SK-N-SH (cell line): ENCODE results near the gene LRRIQ4. TPM values are rescaled to one million over a fixed set of nuclear protein-coding genes. Genes with fewer than 3 reads are reported as not detected.

Experiments
- CTCF ChIA-PET: fragments of 300-600, 350-600 bp; formaldehyde crosslinking; extraction: SDS; loops from one replicate; lab custom pipeline; 2021; lab: Yijun Ruan, JAX
- POLR2A ChIA-PET: fragments of 350-600 bp; sonication (Branson Sonifier 250); formaldehyde crosslinking; extraction: SDS; loops from one replicate; lab custom pipeline; 2020; ENCODE audit warnings: antibody characterized with exemption, inconsistent platforms; lab: Yijun Ruan, JAX
- DNase-seq: peaks from one replicate; pipeline ENCODE4 v3.0.0; 2012
- H2AFZ ChIP-seq: fragments of 200-600 bp; sonication (generic); 2 replicates; pipeline ENCODE4 v1.8.1; 2016; ENCODE audit warnings: antibody characterized with exemption, mild to moderate bottlenecking, low read depth
- H3F3A ChIP-seq: fragments of 200-600 bp; sonication (generic); replicated peaks from 2 replicates; pipeline ENCODE3; 2016; ENCODE audit warnings: antibody characterized with exemption, mild to moderate bottlenecking; ENCODE audit not compliant: insufficient read depth
- H3K27ac ChIP-seq, 2 experiments: fragments of 200-500 bp in 1 of 2; fragments of 200-600 bp in 1 of 2; sonication (Bioruptor generic) in 1 of 2; sonication (generic), shearing (Covaris generic) in 1 of 2; 2 replicates each; pipeline versions ENCODE4 v1.5.1 to v1.6.1; 2014 to 2016; ENCODE audit warnings: low read depth in 2 of 2, inconsistent platforms in 1 of 2, low read length in 1 of 2, mild to moderate bottlenecking in 1 of 2, mixed read lengths in 1 of 2
- H3K27me3 ChIP-seq: fragments of 200-600 bp; sonication (generic), shearing (Covaris generic); 2 replicates; pipeline ENCODE4 v1.6.1; 2016; ENCODE audit warnings: mixed run types; ENCODE audit not compliant: insufficient read depth
- H3K36me3 ChIP-seq, 2 experiments: fragments of 200-500 bp in 1 of 2; fragments of 200-600 bp in 1 of 2; sonication (Bioruptor generic) in 1 of 2; sonication (generic) in 1 of 2; replicated peaks in 1 of 2; 2 replicates each; pipeline versions ENCODE3 to v1.5.1; 2014 to 2016; ENCODE audit warnings: low read length in 1 of 2, mild to moderate bottlenecking in 1 of 2; ENCODE audit not compliant: insufficient read depth in 2 of 2, control insufficient read depth in 1 of 2
- H3K4me1 ChIP-seq, 2 experiments: fragments of 200-500 bp in 1 of 2; fragments of 200-600 bp in 1 of 2; sonication (Bioruptor generic) in 1 of 2; sonication (generic), shearing (Covaris generic) in 1 of 2; 2 replicates each; pipeline versions ENCODE4 v1.5.1 to v1.6.1; 2014 to 2016; ENCODE audit warnings: low read depth in 1 of 2, low read length in 1 of 2, mixed run types in 1 of 2; ENCODE audit not compliant: insufficient read depth in 2 of 2, control insufficient read depth in 1 of 2
- H3K4me2 ChIP-seq: fragments of 200-600 bp; sonication (generic), shearing (Covaris generic); 2 replicates; pipeline ENCODE4 v1.6.1; 2017; ENCODE audit warnings: mixed run types
- H3K4me3 ChIP-seq, 2 experiments: fragments of 200-500 bp in 1 of 2; fragments of 200-600 bp in 1 of 2; sonication (Bioruptor generic) in 1 of 2; sonication (generic), shearing (Covaris generic) in 1 of 2; 2 replicates each; pipeline versions ENCODE4 v1.5.1 to v1.8.1; 2014 to 2016; ENCODE audit warnings: low read depth in 2 of 2, inconsistent platforms in 1 of 2, low read length in 1 of 2, mild to moderate bottlenecking in 1 of 2, mixed read lengths in 1 of 2, moderate library complexity in 1 of 2
- H3K79me2 ChIP-seq: fragments of 200-600 bp; sonication (generic); 2 replicates; pipeline ENCODE4 v1.8.1; 2017; ENCODE audit warnings: mild to moderate bottlenecking; ENCODE audit not compliant: insufficient read depth
- H3K9ac ChIP-seq: fragments of 200-600 bp; sonication (generic); 2 replicates; pipeline ENCODE4 v1.6.1; 2017; ENCODE audit warnings: mixed run types
- H3K9me2 ChIP-seq: fragments of 200-600 bp; sonication (generic); 2 replicates; pipeline ENCODE4 v1.6.1; 2017; ENCODE audit warnings: mixed run types
- H3K9me3 ChIP-seq: fragments of 200-600 bp; sonication (generic); 2 replicates; pipeline ENCODE4 v1.6.1; 2017; ENCODE audit warnings: mixed run types, mild to moderate bottlenecking, moderate library complexity
- H4K20me1 ChIP-seq: fragments of 200-600 bp; sonication (generic); 2 replicates; pipeline ENCODE4 v1.6.1; 2017; ENCODE audit warnings: mild to moderate bottlenecking, mixed run types; ENCODE audit not compliant: insufficient read depth
- FOXJ3 ChIP-seq: sonication (generic); formaldehyde crosslinking; IDR thresholded peaks from 2 replicates; pipeline ENCODE4 v1.5.1; 2020; ENCODE audit warnings: mild to moderate bottlenecking, missing genetic modification reagents
- FOXM1 ChIP-seq: IDR thresholded peaks from 2 replicates; pipeline ENCODE4 v1.4.0; 2012; ENCODE audit warnings: low read depth, mild to moderate bottlenecking
- GATA2 ChIP-seq: sonication (generic); formaldehyde crosslinking; IDR thresholded peaks from 2 replicates; pipeline ENCODE4 v1.5.0; 2020; ENCODE audit warnings: mild to moderate bottlenecking, missing genetic modification reagents
- JUND ChIP-seq: IDR thresholded peaks from 2 replicates; pipeline ENCODE4 v1.4.0; 2012
- POLR2AphosphoS5 ChIP-seq: IDR thresholded peaks from 2 replicates; pipeline ENCODE4 v1.6.1; 2012; ENCODE audit warnings: low read depth, low read length
- RXRA ChIP-seq: IDR thresholded peaks from 2 replicates; pipeline ENCODE4 v1.4.0; 2012; ENCODE audit warnings: low read depth, mild to moderate bottlenecking, borderline replicate concordance
- TAF1 ChIP-seq: IDR thresholded peaks from 2 replicates; pipeline ENCODE4 v1.6.1; 2012; ENCODE audit warnings: low read depth, mild to moderate bottlenecking, low read length, moderate library complexity, borderline replicate concordance
- TEAD4 ChIP-seq: IDR thresholded peaks from 2 replicates; pipeline ENCODE4 v1.4.0; 2012; ENCODE audit warnings: mild to moderate bottlenecking, borderline replicate concordance; ENCODE audit not compliant: insufficient read depth
- YY1 ChIP-seq: IDR thresholded peaks from 2 replicates; pipeline ENCODE4 v1.4.0; 2012; ENCODE audit warnings: low read depth, mild to moderate bottlenecking
- WGBS: methylation state at CpG from one replicate; pipeline ENCODE4 v1.1.6; 2017; ENCODE audit warnings: low lambda C conversion rate; 5-methylcytosine and 5-hydroxymethylcytosine counted together
- polyA plus RNA-seq, 3 experiments: library from polyadenylated mRNA; depleted of rRNA; stranded (reverse); fragments of >200 nt; gene quantifications; 2 replicates each; pipeline ENCODE4 v1.2.3, GENCODE V29; 2012
- TF ChIP-seq, protein P1 (sequence below): fragments of 150-350 bp; IDR thresholded peaks from 2 replicates; pipeline ENCODE4 v1.6.1; 2017; ENCODE audit warnings: antibody characterized with exemption, low read length, low read depth, borderline replicate concordance
- TF ChIP-seq, protein P2 (sequence below): IDR thresholded peaks from 2 replicates; pipeline ENCODE4 v1.4.0; 2012; ENCODE audit warnings: low read depth, borderline replicate concordance
- TF ChIP-seq, protein P3 (sequence below): IDR thresholded peaks from 2 replicates; pipeline ENCODE4 v1.4.0; 2012; ENCODE audit warnings: low read depth
- TF ChIP-seq, protein P4 (sequence below): IDR thresholded peaks from 2 replicates; pipeline ENCODE4; 2012
- TF ChIP-seq, protein P5 (sequence below): IDR thresholded peaks from 2 replicates; pipeline ENCODE4 v1.6.1; 2012; ENCODE audit warnings: mild to moderate bottlenecking, low read depth, low read length, moderate library complexity

LRRIQ4 gene
- polyA plus RNA-seq, 1 of the 3 experiments (the other 2 are of a cell fraction): not detected

DNA sequence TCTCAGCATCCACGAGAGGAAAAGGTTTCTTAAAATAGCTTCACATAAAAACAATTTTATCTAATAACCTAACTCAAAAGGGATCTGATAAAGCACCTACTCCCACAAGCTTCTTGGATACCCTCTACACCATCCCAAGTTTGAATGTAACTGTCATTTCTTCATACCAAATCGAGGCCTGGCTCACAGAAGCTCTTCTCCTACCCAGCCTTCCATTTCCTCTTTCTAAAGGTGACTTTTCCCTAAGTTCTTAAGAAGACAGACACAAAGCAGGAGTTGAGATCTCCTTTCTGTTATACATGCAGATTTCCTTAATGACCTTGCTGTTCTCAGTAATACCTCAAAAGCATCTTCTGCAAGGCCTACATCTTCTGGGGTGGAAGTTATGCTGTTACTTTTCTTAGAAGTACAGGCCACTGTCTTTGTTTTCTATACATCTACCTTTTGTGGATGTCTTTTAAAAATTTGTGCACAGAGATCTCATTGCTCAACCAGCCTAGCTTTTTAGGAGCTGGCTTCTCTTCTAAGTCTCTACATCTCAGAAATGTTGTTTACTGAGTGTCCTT is 3.4 kb upstream of the LRRIQ4 start (continued):
- no peak for TF ChIP-seq TAF1

DNA sequence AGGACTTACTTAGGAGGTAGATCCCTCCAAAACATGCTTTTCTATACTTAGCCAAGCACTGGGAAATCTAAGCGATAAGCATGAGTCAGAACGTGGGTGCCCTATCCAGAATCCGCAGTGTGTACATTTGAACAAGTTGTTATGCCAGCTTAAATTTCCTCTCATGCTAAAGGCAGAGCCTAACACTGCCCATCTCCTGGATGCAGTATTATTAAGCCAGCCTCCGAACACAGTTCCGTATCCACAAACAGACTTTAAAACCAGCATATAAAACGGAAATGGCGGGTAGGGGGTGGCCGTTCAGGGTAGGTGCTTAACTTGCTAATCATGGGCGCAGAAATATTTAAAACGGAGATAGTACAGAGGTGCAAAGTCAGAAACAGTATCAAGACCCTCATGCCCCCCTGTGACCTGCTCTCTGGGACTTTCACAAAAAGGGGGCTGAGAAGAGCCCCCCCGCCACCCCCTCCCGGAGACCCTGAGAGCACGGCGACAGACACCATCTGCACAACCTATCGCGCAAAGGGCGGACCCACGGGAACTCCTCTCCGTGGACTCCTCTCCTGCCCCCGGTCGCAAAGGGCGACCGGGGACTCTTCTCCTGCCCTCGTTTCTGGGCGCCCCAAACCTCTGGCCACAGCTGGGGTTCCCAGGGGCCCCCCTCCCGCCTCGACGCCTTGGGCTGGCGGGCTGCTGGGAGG is 889 bp upstream of the LRRIQ4 start:
- Histone ChIP-seq H2AFZ (peak overlapping the region; percentile 99), H3K79me2 (no peaks in the 10 kb centered on the region), H3K9me2 (no peaks in the 10 kb centered on the region), H3K4me3 (peak overlapping the region; percentile 55 to 71), H3K4me1 (peaks cover 0 to 11% of the 10 kb centered on the region in 2 experiments; a peak in 2 of 4 replicates), H3K27ac (peak overlapping the region; percentile 54 to 91), H3K36me3 (no peaks in the 10 kb centered on the region), H3K9ac (peak overlapping the region; percentile 73), H4K20me1 (no peaks in the 10 kb centered on the region), H3K9me3 (0 out of 2 replicates have a peak, but pooled peaks cover 11% of the 10 kb centered on the region), H3K27me3 (no peaks in the 10 kb centered on the region), H3F3A (no peaks in the 10 kb centered on the region), H3K4me2 (peak overlapping the region; percentile 89)
- ChIA-PET CTCF (interaction anchor here (0.6 kb wide), 1 partner anchor 602 kb away, joined by 3 read pairs; no protein-coding TSS in a partner anchor), POLR2A (interaction anchor here (0.8 to 2.3 kb wide), 5 partner anchors 11 to 155 kb away, joined by 3 to 13 read pairs (median 6); partner anchors contain the start of genes ACTRT3, SEC62 and TERC)
- TF ChIP-seq YY1 (0 out of 2 replicates have a peak, but pooled peaks have one; percentile 16), JUND (0 out of 2 replicates have a peak, but pooled peaks have one; percentile 17), POLR2AphosphoS5 (0 out of 2 replicates have a peak, but pooled peaks have one; percentile 12), FOXM1 (peak; percentile 66; the same call in 1 of the 2 replicates), TEAD4 (no peak), RXRA (no peak)
- TF ChIP-seq, protein P1, sequence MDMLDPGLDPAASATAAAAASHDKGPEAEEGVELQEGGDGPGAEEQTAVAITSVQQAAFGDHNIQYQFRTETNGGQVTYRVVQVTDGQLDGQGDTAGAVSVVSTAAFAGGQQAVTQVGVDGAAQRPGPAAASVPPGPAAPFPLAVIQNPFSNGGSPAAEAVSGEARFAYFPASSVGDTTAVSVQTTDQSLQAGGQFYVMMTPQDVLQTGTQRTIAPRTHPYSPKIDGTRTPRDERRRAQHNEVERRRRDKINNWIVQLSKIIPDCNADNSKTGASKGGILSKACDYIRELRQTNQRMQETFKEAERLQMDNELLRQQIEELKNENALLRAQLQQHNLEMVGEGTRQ: no peak
- TF ChIP-seq, protein P2, sequence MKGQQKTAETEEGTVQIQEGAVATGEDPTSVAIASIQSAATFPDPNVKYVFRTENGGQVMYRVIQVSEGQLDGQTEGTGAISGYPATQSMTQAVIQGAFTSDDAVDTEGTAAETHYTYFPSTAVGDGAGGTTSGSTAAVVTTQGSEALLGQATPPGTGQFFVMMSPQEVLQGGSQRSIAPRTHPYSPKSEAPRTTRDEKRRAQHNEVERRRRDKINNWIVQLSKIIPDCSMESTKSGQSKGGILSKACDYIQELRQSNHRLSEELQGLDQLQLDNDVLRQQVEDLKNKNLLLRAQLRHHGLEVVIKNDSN: no peak
- TF ChIP-seq, protein P3, sequence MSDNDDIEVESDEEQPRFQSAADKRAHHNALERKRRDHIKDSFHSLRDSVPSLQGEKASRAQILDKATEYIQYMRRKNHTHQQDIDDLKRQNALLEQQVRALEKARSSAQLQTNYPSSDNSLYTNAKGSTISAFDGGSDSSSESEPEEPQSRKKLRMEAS: 0 out of 2 replicates have a peak, but pooled peaks have one; percentile 12
- 21% methylated on average over 10 of the region's 29 CpGs for WGBS
- peak; percentile 74 for DNase-seq

DNA sequence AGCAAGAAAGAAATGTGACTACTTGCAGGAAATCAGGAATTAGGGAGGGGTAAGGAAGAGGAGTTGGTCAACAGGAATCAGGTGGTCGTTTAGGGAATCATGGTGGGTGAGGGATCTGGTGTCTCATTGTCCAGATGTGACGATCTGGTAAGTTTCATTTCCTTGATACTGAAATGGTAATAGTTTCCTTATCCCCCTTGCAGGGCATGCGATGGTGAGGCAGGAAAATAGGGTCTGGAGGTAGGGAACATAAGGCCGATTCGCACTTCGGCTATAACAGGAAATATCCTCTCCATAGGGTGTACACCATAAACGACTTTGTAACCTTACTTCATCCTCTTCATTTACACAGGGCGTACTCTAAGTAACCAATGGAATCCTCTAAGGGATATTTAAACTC is 608 bp downstream of the LRRIQ4 start:
- Histone ChIP-seq H3K27me3 (no peaks in the 10 kb centered on the region), H3K36me3 (no peaks in the 10 kb centered on the region), H3K9me3 (0 out of 2 replicates have a peak, but pooled peaks cover 11% of the 10 kb centered on the region), H3K4me3 (peak overlapping the region in 1 of 2 experiments; percentile 71; a peak in 2 of 4 replicates), H3K9ac (no peak overlapping the region), H3K27ac (peak overlapping the region in 1 of 2 experiments; percentile 91; a peak in 2 of 4 replicates), H3K4me2 (peak overlapping the region; percentile 89), H3K4me1 (peaks cover 0 to 11% of the 10 kb centered on the region in 2 experiments; a peak in 2 of 4 replicates), H3K79me2 (no peaks in the 10 kb centered on the region), H3F3A (no peaks in the 10 kb centered on the region), H2AFZ (peak overlapping the region; percentile 99; the same call in 1 of the 2 replicates), H4K20me1 (no peaks in the 10 kb centered on the region), H3K9me2 (no peaks in the 10 kb centered on the region)
- ChIA-PET POLR2A (interaction anchor here (0.6 to 2.3 kb wide), 3 partner anchors 14 to 187 kb away, joined by 3 to 13 read pairs (median 4); no protein-coding TSS in a partner anchor), CTCF (interaction anchor here (0.6 to 1.5 kb wide), 2 partner anchors 14 to 22 kb away, joined by 3 read pairs; no protein-coding TSS in a partner anchor)
- 85% methylated on average over 8 of the region's 8 CpGs for WGBS
- DNase-seq: no peak
- no peak for TF ChIP-seq TEAD4
- no peak for TF ChIP-seq FOXJ3 (CRISPR knock-in tag)
- TF ChIP-seq GATA2 (CRISPR knock-in tag): no peak
- no peak for TF ChIP-seq YY1
- TF ChIP-seq, protein P4, sequence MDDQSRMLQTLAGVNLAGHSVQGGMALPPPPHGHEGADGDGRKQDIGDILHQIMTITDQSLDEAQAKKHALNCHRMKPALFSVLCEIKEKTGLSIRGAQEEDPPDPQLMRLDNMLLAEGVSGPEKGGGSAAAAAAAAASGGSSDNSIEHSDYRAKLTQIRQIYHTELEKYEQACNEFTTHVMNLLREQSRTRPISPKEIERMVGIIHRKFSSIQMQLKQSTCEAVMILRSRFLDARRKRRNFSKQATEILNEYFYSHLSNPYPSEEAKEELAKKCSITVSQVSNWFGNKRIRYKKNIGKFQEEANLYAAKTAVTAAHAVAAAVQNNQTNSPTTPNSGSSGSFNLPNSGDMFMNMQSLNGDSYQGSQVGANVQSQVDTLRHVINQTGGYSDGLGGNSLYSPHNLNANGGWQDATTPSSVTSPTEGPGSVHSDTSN: no peak
- TF ChIP-seq, protein P5, sequence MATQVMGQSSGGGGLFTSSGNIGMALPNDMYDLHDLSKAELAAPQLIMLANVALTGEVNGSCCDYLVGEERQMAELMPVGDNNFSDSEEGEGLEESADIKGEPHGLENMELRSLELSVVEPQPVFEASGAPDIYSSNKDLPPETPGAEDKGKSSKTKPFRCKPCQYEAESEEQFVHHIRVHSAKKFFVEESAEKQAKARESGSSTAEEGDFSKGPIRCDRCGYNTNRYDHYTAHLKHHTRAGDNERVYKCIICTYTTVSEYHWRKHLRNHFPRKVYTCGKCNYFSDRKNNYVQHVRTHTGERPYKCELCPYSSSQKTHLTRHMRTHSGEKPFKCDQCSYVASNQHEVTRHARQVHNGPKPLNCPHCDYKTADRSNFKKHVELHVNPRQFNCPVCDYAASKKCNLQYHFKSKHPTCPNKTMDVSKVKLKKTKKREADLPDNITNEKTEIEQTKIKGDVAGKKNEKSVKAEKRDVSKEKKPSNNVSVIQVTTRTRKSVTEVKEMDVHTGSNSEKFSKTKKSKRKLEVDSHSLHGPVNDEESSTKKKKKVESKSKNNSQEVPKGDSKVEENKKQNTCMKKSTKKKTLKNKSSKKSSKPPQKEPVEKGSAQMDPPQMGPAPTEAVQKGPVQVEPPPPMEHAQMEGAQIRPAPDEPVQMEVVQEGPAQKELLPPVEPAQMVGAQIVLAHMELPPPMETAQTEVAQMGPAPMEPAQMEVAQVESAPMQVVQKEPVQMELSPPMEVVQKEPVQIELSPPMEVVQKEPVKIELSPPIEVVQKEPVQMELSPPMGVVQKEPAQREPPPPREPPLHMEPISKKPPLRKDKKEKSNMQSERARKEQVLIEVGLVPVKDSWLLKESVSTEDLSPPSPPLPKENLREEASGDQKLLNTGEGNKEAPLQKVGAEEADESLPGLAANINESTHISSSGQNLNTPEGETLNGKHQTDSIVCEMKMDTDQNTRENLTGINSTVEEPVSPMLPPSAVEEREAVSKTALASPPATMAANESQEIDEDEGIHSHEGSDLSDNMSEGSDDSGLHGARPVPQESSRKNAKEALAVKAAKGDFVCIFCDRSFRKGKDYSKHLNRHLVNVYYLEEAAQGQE: no peak
- TF ChIP-seq, protein P1: no peak
